Measurements from ENCODE around the gene YBEY. TPM values are rescaled to one million over a fixed set of nuclear protein-coding genes. Genes with fewer than 3 reads are reported as not detected.

YBEY gene
- total RNA-seq, 2 experiments from 2014 or later = 10.6 to 14.8 TPM

- ChIA-PET CTCF (no interaction called here), POLR2A (no interaction called here)
- no peak overlapping the region for H3K27ac Mint-ChIP-seq
- no peak for DNase-seq
- intact Hi-C loops (cut with DNase I, micrococcal nuclease) = no loop called here
- H3K9me3 Mint-ChIP-seq = no peaks in the 10 kb centered on the region
- H3K36me3 Mint-ChIP-seq (ENCODE audit: low read depth) = peaks cover 88% of the 10 kb centered on the region
- no peaks in the 10 kb centered on the region for H3K27me3 Mint-ChIP-seq
- H3K36me3 ChIP-seq (ENCODE audit: insufficient read depth, low read length) = peaks cover 96% of the 10 kb centered on the region
- TF ChIP-seq, protein P1, sequence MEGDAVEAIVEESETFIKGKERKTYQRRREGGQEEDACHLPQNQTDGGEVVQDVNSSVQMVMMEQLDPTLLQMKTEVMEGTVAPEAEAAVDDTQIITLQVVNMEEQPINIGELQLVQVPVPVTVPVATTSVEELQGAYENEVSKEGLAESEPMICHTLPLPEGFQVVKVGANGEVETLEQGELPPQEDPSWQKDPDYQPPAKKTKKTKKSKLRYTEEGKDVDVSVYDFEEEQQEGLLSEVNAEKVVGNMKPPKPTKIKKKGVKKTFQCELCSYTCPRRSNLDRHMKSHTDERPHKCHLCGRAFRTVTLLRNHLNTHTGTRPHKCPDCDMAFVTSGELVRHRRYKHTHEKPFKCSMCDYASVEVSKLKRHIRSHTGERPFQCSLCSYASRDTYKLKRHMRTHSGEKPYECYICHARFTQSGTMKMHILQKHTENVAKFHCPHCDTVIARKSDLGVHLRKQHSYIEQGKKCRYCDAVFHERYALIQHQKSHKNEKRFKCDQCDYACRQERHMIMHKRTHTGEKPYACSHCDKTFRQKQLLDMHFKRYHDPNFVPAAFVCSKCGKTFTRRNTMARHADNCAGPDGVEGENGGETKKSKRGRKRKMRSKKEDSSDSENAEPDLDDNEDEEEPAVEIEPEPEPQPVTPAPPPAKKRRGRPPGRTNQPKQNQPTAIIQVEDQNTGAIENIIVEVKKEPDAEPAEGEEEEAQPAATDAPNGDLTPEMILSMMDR (IDR thresholded peaks at IDR 0.05) = no peak
- no peaks in the 10 kb centered on the region for H3K9me3 ChIP-seq (ENCODE audit: control insufficient read depth in 1 of 2, insufficient read depth in 1 of 2, low read length in 2 of 2)
- no peak overlapping the region for H3K27ac ChIP-seq (ENCODE audit: low read depth in 1 of 2, low read length in 2 of 2)
- peaks cover 3% of the 10 kb centered on the region for H3K4me1 ChIP-seq (ENCODE audit: insufficient read depth, low read length)
- H3K4me3 ChIP-seq (ENCODE audit: low read length) = no peak overlapping the region
- H3K27me3 ChIP-seq (ENCODE audit: control insufficient read depth in 1 of 2, insufficient read depth in 2 of 2, low read length in 2 of 2) = no peaks in the 10 kb centered on the region
- peaks cover 7% of the 10 kb centered on the region for H3K4me1 Mint-ChIP-seq (ENCODE audit: low read depth)
- H3K4me3 Mint-ChIP-seq = no peak overlapping the region
- no peak for ATAC-seq (ENCODE audit: poor library complexity)
These were observed 40.8 kb upstream of the YBEY start for GRCh38 chr21:46245213-46245915.

- CTCF ChIA-PET = no interaction called here
These were observed 39.8 kb upstream of the YBEY start for GRCh38 chr21:46246345-46246744.

GRCh38 chr21:46247699-46248421, 38.3 kb upstream of the YBEY start:
- Histone ChIP-seq H3K27ac (ENCODE audit: low read depth in 1 of 2, low read length in 2 of 2) (no peak overlapping the region), H3K4me3 (ENCODE audit: low read length) (no peak overlapping the region), H3K9me3 (ENCODE audit: control insufficient read depth in 1 of 2, insufficient read depth in 1 of 2, low read length in 2 of 2) (no peaks in the 10 kb centered on the region), H3K36me3 (ENCODE audit: insufficient read depth, low read length) (peaks cover 95% of the 10 kb centered on the region), H3K4me1 (ENCODE audit: insufficient read depth, low read length) (peaks cover 7% of the 10 kb centered on the region), H3K27me3 (ENCODE audit: control insufficient read depth in 1 of 2, insufficient read depth in 2 of 2, low read length in 2 of 2) (no peaks in the 10 kb centered on the region)
- intact Hi-C loops (cut with DNase I, micrococcal nuclease) = no loop called here
- ATAC-seq (ENCODE audit: poor library complexity) (no peak), DNase-seq (no peak)
- POLR2A ChIA-PET = no interaction called here
- no peak overlapping the region for H3K4me3 Mint-ChIP-seq
- H3K27ac Mint-ChIP-seq = no peak overlapping the region
- H3K36me3 Mint-ChIP-seq (ENCODE audit: low read depth) = peaks cover 87% of the 10 kb centered on the region
- TF ChIP-seq, protein P1 (IDR thresholded peaks at IDR 0.05) = no peak
- CTCF ChIA-PET = no interaction called here
- no peaks in the 10 kb centered on the region for H3K9me3 Mint-ChIP-seq
- peaks cover 15% of the 10 kb centered on the region for H3K4me1 Mint-ChIP-seq (ENCODE audit: low read depth)
- H3K27me3 Mint-ChIP-seq = no peaks in the 10 kb centered on the region

More at GRCh38 chr21:46246345-46246744, 39.8 kb upstream of the YBEY start:
- DNase-seq (no peak), ATAC-seq (ENCODE audit: poor library complexity) (no peak)
- Mint-ChIP-seq H3K27ac (peak overlapping the region; percentile 36), H3K9me3 (no peaks in the 10 kb centered on the region), H3K36me3 (ENCODE audit: low read depth) (peaks cover 88% of the 10 kb centered on the region), H3K27me3 (no peaks in the 10 kb centered on the region), H3K4me3 (no peak overlapping the region), H3K4me1 (ENCODE audit: low read depth) (peaks cover 15% of the 10 kb centered on the region)
- Histone ChIP-seq H3K36me3 (ENCODE audit: insufficient read depth, low read length) (peaks cover 96% of the 10 kb centered on the region), H3K9me3 (ENCODE audit: control insufficient read depth in 1 of 2, insufficient read depth in 1 of 2, low read length in 2 of 2) (no peaks in the 10 kb centered on the region), H3K4me3 (ENCODE audit: low read length) (no peak overlapping the region), H3K27ac (ENCODE audit: low read depth in 1 of 2, low read length in 2 of 2) (no peak overlapping the region), H3K4me1 (ENCODE audit: insufficient read depth, low read length) (peaks cover 6% of the 10 kb centered on the region), H3K27me3 (ENCODE audit: control insufficient read depth in 1 of 2, insufficient read depth in 2 of 2, low read length in 2 of 2) (no peaks in the 10 kb centered on the region)
- TF ChIP-seq, protein P1 (IDR thresholded peaks at IDR 0.05) = no peak
- POLR2A ChIA-PET = no interaction called here
- intact Hi-C loops (cut with DNase I, micrococcal nuclease) = no loop called here
